ENCODE data around the gene CD151.

The CD151 gene

DNA sequence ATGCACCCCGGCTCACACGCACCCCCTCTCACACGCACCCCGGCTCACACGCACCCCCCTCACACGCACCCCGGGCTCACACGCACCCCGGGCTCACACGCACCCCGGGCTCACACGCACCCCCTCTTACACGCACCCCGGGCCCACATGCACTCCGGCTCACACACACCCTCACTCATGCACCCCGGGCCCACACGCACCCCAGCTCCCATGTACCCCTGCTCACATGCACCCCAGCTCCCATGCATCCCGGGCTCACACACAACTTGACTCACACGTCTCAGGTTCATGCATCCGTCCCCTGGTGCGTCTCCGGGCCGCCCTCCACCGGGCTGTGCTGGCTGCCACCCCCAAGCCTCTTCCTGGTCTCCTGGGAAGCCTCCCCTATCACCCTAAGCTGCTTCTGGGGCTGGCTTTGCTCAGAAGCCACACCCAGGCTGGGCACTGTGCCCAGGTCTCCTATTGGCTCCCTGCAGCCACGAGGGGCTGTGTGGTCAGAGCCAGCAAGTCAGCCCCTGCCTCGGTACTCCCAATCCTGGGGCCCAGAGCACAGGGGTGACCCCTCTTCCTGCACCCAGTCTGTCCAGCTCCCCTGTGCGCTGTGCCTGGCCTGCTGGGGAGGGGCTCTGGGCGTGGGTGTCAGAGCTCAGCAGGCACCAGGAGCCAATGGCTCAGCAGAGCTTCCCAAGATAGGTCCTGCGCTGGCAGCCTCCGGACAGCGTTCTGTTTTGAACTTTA, 26.8 kb downstream of the CD151 start:
- no peak for DNase-seq

DNA sequence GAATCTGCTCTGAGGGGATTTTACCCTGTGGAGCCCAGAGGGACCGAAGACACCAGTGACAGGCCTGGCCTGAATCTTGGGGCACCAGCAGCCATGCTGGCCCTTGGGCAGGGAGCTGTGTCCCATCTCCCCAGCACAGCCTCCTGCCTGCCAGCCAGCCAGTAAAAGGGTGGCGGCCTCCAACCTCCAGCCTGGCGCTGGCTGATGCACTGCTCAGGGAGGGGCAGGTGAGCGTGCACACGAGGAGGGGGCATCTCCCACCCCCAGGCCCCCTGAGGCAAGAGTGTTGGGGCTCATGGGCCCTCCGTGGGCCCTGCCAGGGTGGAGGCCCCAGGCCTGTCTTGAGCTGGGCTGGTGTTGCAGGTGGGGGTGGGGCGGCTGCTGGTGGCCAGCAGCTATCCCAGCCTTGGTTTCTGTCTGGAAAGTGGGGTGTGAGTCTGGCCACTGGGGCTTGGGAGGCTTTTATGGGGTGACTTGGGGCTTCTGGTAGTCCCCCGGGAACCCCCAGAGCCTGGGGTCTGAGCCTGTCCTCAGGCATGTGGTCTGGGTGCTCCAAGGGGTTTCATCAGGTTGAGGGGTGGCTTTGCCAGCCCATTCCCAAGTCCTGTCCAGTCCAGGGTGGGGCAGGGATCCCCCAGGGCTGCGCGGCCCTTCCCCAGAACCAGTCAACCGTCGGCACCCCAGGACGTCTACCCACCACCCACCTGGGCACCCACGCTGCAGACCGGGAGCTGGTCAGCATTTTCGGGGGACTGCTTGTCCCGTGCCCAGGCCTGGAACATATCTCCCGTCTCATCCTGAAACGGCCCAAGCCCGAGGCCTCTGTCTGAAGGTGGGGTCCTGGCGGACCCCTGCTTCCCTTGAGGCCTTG, 27.7 kb downstream of the CD151 start:
- DNase-seq = no peak

DNA sequence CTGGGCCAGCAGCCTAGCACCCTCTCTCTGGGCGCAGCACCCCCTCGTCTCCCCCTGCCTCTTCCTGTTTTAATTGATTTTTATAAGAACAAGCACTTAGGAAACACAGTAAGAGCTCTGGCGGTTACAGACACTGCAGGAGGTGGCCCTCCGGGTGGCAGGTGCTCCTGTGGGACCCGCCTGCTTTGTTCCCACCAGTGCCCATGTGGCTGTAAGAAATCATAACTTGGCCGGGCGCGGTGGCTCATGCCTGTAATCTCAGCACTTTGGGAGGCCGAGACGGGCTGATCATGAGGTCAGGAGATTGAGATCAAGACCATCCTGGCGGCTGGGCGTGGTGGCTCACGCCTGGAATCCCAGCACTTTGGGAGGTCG, 28.3 kb downstream of the CD151 start:
- peak; percentile 7 for DNase-seq

DNA sequence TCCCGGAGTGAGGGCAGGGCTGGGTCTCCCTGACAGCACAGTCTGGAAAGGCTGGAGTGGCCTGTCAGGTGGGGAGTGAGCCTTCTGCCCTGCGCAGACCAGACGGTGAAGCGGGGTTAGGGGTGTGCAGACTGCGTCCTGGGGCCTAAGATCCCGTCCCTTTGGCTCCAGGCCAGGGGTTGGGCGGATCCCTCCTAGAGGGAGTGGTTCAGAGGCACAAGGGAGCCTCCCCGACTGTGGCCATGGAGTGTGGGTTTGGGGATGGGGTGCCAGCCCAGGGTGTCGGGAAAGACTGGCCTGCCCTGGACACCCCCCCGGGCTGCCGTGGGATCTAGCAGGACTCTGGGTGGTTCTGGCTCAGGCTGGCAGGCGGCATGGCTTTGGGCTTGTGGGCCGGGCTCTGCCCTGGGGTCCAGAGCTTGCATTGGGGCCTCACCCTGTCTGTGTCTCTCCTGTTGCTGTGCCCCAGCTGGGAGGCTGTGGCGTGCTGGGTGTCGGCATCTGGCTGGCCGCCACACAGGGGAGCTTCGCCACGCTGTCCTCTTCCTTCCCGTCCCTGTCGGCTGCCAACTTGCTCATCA, 29.4 kb downstream of the CD151 start:
- DNase-seq = no peak

DNA sequence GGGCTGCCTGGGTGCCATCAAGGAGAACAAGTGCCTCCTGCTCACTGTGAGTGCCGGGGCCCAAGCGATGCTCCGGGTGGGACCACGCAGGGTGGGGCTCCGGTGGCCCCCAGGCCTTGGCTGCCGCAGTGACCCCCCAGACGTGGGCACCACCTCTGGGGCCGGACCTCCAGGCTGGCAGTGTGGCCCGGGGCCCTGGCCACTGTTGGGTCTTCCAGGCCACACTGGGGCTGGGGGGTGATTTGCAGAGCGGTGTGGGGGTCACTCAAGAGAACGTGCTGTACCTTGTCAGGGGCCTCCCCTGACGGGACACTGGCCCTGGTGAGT, 29.9 kb downstream of the CD151 start:
- DNase-seq = no peak

DNA sequence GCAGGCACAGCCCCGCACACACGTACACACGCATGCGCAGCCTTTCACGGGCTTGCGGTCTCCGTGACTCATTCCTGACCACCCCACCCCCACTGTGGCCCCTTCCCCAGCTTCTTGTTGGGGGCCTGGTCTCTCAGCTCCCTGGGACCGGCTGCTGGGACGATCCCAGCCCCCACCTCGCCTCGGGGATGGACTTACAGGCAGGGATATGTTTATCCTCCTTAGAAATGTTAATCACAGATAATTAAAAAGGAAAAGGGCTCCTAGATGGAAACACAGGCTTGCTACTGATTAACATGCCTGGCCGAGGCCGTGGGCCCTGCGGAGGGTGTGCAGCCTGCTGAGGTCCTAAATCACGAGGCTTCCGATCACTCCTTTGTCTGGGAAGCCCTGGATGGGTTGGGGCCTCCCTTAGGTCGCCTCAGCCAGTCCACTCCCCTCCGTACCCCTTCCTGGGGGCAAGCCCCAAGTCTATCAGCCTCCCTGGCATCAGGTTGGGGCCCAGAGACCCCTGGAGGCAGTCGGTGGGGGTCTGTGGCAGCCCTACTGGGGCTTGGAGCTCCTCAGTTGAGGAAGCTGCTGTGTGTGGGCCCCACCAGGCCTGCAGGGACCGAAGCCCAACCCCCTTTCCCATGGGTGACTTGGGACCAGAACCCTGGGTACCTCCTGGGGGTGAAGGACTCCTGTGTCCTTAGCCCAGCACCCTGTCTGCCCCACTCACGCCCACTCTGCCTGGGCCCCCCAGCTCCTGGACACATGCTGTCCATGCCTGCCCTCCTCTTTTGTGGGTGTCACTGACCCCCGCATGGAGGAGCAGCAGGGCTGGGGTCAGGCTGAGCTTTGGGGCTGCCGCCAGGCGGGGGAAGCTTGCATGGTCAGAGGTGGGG, 30.5 kb downstream of the CD151 start:
- no peak for DNase-seq

DNA sequence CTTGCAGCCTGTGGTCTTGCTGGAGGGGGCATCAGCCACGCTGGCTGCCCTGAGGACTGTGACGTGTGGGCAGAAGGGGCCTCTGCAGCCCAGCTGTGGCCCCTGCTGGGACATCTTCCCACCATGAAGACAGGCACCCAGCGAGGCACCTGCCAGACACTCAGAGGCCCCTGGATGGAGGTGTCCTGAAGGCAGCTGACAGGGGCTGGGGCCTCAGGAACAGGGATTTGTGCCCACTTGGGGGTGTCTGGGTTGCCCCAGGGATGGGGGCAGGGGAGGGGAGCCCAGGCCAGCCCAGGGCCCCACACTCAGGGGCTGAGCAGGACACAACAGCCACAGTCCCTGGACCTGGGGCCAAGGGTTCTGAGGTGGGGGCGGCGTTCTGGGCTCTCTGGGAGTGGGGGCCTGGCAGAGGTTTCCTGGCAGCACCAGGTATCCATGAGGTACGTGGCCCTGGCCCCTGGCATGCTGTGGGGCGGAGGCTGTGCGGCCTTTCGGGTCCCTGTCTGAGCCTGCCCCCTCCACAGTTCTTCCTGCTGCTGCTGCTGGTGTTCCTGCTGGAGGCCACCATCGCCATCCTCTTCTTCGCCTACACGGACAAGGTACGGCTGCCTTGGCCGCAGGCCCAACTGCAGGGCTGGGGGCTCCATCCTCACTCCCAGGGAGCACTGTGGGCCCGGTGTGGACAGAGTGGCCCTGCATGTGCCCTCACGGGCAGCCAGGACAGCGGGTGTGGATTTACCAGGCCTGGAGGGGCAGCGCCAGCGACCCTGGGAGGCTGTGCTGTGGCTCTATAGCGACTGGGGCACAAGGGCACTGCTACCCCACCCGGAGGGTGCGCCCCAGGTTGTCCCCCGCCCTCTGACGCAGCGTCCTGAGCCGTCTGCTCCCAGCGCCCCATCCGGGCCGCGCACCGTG, 31.4 kb downstream of the CD151 start:
- DNase-seq = no peak

DNA sequence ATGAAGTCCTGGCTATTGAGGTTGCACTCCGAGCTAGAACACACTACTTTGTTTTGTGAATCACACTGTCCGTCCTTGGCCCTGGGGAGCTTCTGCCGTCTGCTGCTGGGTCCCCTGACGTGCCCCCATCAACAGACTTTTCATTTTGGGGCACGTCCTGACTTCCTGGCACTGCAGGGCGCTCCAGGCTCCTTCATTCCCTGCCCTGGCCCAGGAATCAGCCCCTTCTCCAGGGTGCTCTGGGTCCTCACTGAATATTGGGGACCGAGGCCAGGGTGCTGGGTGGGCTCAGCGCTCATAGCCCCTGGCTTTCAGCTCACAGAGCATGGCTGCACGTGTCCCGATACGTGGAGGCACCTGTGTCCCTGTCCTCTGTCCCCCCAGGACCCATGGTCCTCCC, 32.1 kb downstream of the CD151 start:
- DNase-seq = no peak

DNA sequence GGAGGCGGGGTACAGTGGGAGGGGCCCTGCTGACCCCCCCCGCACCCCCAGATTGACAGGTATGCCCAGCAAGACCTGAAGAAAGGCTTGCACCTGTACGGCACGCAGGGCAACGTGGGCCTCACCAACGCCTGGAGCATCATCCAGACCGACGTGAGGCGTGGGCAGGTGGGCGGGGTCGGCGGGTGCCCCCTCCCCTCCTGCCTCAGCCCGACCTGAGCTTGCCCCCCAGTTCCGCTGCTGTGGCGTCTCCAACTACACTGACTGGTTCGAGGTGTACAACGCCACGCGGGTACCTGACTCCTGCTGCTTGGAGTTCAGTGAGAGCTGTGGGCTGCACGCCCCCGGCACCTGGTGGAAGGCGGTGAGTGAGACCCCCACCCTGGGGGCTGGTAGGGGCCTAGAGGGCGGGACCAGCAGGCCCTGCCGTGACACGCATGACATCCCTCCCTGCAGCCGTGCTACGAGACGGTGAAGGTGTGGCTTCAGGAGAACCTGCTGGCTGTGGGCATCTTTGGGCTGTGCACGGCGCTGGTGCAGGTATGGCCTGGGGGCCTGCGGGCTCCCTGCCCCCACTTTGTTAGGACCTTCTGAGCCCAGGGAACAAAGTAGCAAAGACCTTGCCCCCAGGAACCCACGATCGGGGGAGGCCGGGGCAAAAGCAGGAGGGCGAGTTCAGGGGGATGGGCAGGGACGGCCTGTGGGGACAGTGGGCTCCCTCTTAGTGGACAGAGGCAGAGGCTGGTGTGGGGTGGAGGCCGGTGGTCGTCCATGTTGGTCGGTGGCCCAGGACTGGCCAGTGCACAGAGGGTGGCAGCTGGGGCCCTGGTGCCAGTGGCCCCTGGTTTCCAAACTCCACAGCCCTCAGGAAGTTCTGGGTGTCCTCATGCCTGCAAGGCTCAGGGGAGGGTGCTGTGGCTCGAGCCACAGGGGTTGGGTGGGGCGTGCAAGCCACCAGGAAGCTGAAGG, 33.0 kb downstream of the CD151 start:
- no peak for DNase-seq

DNA sequence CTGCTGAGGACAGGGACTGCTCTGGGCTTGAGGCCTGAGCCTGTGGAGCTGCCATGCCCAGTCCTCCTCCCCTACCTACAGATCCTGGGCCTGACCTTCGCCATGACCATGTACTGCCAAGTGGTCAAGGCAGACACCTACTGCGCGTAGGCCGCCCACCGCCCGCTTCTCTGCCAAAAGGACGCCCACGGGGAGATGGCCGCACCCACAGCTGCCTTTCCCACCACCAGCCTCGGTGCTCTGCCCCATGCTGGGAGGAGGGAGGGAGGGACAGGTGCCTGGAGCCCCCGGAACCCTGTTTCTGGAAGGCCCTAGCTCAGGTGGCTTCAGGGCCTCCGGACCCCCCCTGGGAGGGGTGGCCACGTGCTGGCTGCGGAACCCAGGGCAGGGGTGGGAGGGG, 33.7 kb downstream of the CD151 start:
- DNase-seq = no peak

DNA sequence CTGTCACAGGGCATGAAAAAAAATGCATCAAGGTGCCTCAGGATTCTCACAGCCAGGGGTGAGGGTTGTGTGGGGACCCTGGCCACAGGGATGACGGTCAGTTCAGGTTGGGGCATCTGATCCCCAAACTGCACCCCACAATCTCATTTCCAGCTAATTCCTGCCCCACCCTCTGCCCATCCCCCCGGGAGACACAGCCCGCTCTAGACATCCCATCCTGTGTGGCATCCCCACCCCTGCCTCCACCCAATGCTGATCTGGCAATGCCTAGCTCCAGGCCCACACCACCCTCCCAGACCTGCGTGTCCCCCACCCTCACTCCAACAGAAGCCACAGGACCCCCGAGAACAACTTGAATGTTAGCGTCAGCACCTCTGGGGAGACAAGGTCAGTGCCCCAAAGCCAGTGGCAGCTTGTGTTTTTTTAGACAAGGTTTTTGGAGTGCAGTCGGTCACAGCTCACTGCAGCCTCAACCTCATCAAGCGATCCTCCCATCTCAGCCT, 35.2 kb downstream of the CD151 start:
- no peak for DNase-seq

DNA sequence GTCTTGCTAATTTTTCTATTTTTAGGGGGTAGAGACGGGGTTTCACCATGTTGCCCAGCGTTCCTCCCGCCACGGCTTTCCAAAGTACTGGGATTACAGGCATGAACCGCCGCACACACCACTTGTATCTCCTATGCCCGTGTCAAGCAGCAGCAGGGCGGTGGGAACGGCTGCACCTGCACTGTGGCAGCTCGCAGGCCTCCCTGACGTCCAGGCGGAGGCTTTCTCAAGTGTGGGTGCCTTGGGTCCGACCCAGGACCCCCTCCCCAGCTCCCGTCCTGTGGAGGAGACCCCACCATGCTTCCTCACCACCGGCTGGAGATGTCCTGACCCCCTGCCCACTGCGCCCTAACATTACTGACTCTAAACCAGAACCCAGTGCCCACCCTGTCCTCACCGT, 35.6 kb downstream of the CD151 start:
- no peak for DNase-seq

DNA sequence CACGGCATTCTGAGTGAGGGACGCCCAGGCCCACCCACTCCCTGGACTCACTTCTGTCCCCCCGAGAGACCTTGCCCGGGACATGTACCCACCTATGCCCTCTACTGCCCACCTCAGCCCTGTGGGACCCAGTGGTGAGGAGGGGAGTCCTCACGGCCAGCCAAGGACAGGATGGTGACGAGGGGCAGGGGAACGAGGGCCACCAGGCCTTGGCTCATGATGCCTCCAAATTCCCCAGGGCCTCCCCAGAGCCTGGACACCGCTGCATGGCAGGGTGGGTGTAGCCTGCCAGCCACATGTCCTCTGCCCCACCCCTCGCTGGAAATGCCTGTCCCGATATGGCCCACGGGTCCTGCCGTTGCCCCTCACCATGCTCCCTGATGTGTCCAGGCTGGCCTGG, 36.0 kb downstream of the CD151 start:
- DNase-seq = no peak

DNA sequence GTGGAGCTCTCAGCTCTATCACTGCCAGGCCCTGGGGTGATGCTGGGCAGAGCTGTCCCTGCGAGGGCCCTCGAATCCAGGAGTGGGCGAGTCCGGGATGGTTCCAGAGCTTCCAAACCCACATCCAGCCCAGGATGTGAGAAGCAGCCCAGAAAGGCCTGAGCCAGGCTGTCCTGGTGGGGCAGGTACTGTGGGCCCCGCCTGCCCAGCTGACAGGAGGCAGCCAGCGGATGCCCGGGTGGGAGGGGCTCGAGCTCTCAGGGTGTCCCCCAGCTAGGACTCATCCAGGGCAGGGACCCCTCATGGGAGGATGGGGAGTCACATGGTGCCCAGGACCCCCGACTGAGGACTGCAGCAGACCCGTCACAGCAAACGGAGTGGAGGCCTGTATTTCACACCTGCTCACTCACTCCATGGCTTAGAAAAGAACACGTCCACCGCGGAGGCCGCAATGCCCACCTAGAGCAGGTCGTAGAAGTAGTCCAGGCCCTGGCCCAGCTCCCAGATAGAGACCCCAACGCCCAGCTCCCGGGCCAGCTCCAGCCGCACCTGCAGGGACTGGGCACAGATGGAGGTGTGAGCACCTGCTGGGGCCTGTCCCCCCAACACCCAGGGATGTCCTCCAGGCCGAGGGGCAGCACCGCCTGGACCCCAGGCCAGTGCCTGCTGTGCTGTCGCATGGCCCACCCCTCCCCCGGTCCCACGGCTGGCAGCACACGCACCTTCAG, 36.8 kb downstream of the CD151 start:
- DNase-seq = no peak

DNA sequence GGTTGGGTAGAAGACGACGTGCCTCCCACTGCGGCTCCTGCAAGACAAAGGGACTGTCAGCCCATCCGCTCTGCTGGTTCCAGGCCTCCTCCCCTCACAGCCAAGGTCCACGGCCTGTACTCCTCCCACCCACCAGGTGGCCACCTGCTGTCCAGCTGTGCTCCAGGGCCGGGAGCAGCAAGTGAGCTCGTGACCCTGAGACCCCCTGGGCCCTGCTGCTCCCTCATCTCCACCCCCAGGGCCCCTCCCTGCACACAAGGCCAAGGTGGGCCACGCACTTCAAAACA, 37.3 kb downstream of the CD151 start:
- DNase-seq = no peak

DNA sequence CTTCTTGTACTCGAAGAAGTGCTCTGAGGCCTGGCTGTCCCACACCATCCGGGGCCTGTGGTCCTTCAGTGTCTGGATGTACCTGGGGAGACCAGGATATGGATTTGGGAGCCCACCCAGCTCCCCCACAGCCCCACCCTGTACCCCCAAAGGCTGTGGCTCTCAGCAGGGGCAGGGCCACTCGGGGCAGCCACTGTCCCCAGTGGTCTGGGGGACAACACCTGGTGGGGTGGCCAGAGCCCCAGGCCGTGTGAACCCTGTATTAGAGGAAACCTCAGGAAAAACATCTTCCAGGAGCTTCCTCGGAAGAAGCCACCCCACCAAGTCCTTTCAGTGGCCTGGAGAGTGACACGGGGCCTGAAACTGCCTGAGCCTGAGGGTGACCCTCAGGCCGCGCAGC, 37.7 kb downstream of the CD151 start:
- no peak for DNase-seq

DNA sequence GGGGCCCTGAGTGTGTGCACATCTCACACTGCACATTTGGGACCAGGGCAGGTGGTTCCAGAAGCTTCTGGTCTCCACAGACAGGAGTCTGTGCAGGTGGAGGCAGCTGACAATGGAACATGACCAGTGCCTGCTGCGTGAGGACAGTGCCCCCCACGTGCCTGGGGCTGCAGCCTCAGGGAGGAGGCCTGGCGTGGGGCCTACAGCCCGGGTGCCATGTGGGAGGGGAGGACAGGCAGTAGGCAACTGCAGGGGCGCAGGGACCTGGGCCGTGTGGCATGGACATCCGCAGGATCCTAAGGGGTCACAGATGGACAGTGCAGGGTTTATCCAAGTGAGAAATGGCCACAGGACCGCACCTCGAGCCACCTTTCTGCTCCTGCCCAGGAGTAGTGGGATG, 38.7 kb downstream of the CD151 start:
- no peak for DNase-seq

DNA sequence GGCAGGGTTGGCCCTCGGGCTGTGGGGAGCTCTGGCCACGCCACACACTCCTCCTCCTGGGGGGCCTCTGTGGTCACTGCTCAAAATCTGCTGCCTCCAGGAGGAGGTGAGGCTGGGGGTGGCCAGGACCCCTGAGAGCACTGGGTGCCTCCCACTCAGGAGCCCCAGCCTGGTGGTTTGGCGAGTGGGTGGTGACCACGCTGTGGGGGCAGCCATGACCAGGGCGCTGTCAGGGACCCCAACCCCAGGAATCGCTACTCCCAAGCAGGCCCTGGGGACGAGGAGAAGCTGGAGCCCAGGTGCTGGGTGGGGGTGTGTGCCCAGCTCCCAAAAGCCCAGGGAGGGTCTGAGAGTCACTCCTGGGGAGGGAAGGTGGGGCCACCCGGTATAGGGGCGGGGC, 40.0 kb downstream of the CD151 start:
- no peak for DNase-seq

DNA sequence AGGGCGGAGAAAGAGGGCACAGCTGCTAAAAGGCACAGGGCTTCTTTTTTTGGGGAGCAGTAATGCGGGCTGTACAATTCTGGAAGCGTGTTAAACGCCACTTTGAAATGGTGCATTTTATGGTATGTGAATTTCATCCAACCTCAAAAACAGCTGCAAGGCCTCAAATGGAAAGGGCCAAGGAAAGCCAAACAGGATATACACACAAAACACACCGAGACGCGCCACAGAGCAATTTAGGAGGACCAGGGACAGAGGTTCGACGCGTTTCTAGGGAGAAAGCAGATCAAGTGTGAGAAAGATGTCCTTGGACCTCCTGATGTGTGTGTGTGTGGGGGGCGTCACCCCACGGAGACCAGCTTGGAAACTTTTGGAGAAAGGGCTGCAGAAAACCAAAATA, 41.0 kb downstream of the CD151 start:
- no peak for DNase-seq

DNA sequence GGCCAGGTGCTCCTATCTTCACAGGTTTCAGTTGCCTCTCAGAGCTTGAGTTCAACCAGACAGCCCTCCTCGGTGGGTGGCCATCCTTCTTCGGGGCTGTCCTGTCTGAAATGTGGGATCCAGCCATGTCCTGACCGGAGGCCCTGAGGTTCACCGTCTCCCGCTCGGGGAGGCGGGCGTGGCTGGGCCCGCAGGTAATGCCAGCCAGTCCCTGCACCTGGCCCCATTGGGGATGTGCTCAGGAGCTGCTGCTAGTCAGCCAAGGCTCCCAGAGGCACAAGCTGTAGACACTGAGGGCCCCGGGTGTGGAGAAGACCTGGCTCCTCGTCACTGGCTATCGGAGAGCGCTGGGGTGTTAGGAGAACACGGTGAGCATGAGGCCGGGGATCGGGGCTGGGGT, 42.5 kb downstream of the CD151 start:
- DNase-seq = no peak

Data from NCI-H1417 treated with DMSO at 0.1 percent for 48 hours (cell line).